Trophoblast cell (in vitro differentiated cells and primary cell): ENCODE results near the gene ABCB9. TPM values are rescaled to one million over a fixed set of nuclear protein-coding genes. Genes with fewer than 3 reads are reported as not detected.
"Not testable (repeated sequence)": the region's sequence is repeated elsewhere in the genome, so short reads cannot be mapped to it uniquely, and the experiment has no call there.

Experiments
- DNase-seq, 2 donors: peaks; one replicate each; pipeline ENCODE4 v3.0.0-alpha.2; 2016
- H2AFZ ChIP-seq: 2 replicates; pipeline ENCODE4 v1.6.1; 2013; ENCODE audit warnings: low read length, moderate library complexity, mild to moderate bottlenecking; ENCODE audit not compliant: insufficient read depth, poor library complexity
- H2AK5ac ChIP-seq: 2 replicates; pipeline ENCODE4 v1.6.1; 2013; ENCODE audit warnings: mild to moderate bottlenecking, low read length
- H2BK120ac ChIP-seq: 2 replicates; pipeline ENCODE4 v1.6.1; 2013; ENCODE audit warnings: low read length, mild to moderate bottlenecking, moderate library complexity; ENCODE audit not compliant: insufficient read depth, poor library complexity
- H2BK12ac ChIP-seq: 2 replicates; pipeline ENCODE4 v1.6.1; 2013; ENCODE audit warnings: mild to moderate bottlenecking, low read length, moderate library complexity
- H2BK5ac ChIP-seq: 2 replicates; pipeline ENCODE4 v1.6.1; 2013; ENCODE audit warnings: low read length, low read depth, moderate library complexity, mild to moderate bottlenecking; ENCODE audit not compliant: poor library complexity
- H3K14ac ChIP-seq: 2 replicates; pipeline ENCODE4 v1.6.1; 2013; ENCODE audit warnings: mild to moderate bottlenecking, low read length
- H3K18ac ChIP-seq: 2 replicates; pipeline ENCODE4 v1.6.1; 2013; ENCODE audit warnings: mild to moderate bottlenecking, low read length
- H3K23ac ChIP-seq: 2 replicates; pipeline ENCODE4 v1.6.1; 2013; ENCODE audit warnings: low read length
- H3K27ac ChIP-seq: 2 replicates; pipeline ENCODE4 v1.5.1; 2013; ENCODE audit warnings: low read depth, mild to moderate bottlenecking, inconsistent platforms, low read length, moderate library complexity
- H3K27me3 ChIP-seq: 2 replicates; pipeline ENCODE4 v1.6.1; 2013; ENCODE audit warnings: inconsistent platforms, mild to moderate bottlenecking, low read length, moderate library complexity; ENCODE audit not compliant: insufficient read depth
- H3K36me3 ChIP-seq, 2 experiments: 1 replicate in 1 of 2; 2 replicates in 1 of 2; pipeline ENCODE4 v1.6.1; 2013; ENCODE audit warnings: low read length in 2 of 2, mild to moderate bottlenecking in 2 of 2, moderate library complexity in 1 of 2; ENCODE audit not compliant: insufficient read depth in 2 of 2, control insufficient read depth in 1 of 2
- H3K4ac ChIP-seq: 2 replicates; pipeline ENCODE4 v1.6.1; 2013; ENCODE audit warnings: low read depth, mild to moderate bottlenecking, low read length, moderate library complexity
- H3K4me1 ChIP-seq, 2 experiments: 1 replicate in 1 of 2; 2 replicates in 1 of 2; pipeline ENCODE4 v1.6.1; 2013; ENCODE audit warnings: low read length in 2 of 2, mild to moderate bottlenecking in 2 of 2, moderate library complexity in 1 of 2; ENCODE audit not compliant: insufficient read depth in 2 of 2, control insufficient read depth in 1 of 2
- H3K4me2 ChIP-seq: 2 replicates; pipeline ENCODE4 v1.6.1; 2013; ENCODE audit warnings: inconsistent platforms, mild to moderate bottlenecking, low read length, moderate library complexity
- H3K4me3 ChIP-seq: 2 replicates; pipeline ENCODE4 v1.5.1; 2013; ENCODE audit warnings: mild to moderate bottlenecking, low read depth, low read length, inconsistent platforms
- H3K79me1 ChIP-seq: one replicate; pipeline ENCODE4 v1.6.1; 2013; ENCODE audit warnings: low read length
- H3K79me2 ChIP-seq: 2 replicates; pipeline ENCODE4 v1.6.1; 2013; ENCODE audit warnings: low read length, mild to moderate bottlenecking; ENCODE audit not compliant: control insufficient read depth, insufficient read depth, poor library complexity
- H3K9ac ChIP-seq: 2 replicates; pipeline ENCODE4 v1.6.1; 2013; ENCODE audit warnings: mild to moderate bottlenecking, low read length
- H3K9me3 ChIP-seq: 2 replicates; pipeline ENCODE4 v1.6.1; 2013; ENCODE audit warnings: low read depth, mild to moderate bottlenecking, control low read depth, inconsistent platforms, low read length; ENCODE audit not compliant: insufficient read depth
- H4K12ac ChIP-seq: 2 replicates; pipeline ENCODE4 v1.6.1; 2013; ENCODE audit warnings: low read depth, mild to moderate bottlenecking, low read length, moderate library complexity
- H4K8ac ChIP-seq: 2 replicates; pipeline ENCODE4 v1.6.1; 2013; ENCODE audit warnings: low read depth, mild to moderate bottlenecking, low read length, moderate library complexity
- H4K91ac ChIP-seq: one replicate; pipeline ENCODE4 v1.6.1; 2013; ENCODE audit warnings: low read depth, mild to moderate bottlenecking, low read length, moderate library complexity
- WGBS: extraction: QIAGEN DNeasy Blood & Tissue Kit; methylation state at CpG from one replicate; pipeline ENCODE4 v1.1.7; 2013; ENCODE audit warnings: missing lambda C conversion rate; ENCODE audit not compliant: insufficient read length, insufficient coverage; ENCODE audit errors: extremely low coverage; 5-methylcytosine and 5-hydroxymethylcytosine counted together
- polyA plus RNA-seq: library from polyadenylated mRNA; stranded (reverse); fragments of 200-250 nt; gene quantifications from 2 replicates; pipeline ENCODE4 v1.2.3, GENCODE V29; 2013

ABCB9 gene
- polyA plus RNA-seq: 2.4 TPM in 2 replicates

GRCh38 chr12:122965851-122966742 lies at the start of gene ABCB9:
ABCB9 (minus strand) TSS chr12:122966463; CDS start chr12:122960235, 6,228 bp downstream.
- Histone ChIP-seq H3K4ac (no peak within 1 kb of the TSS), H3K79me2 (no peaks in the 10 kb centered on the region), H2AFZ (peak within 1 kb of the TSS; percentile 77), H3K23ac (no peak within 1 kb of the TSS), H3K9ac (peak within 1 kb of the TSS; percentile 2), H3K4me2 (peak within 1 kb of the TSS; percentile 76), H3K27ac (no peak within 1 kb of the TSS), H3K36me3 (no peaks in the 10 kb centered on the region), H4K91ac (no peak within 1 kb of the TSS), H3K9me3 (no peaks in the 10 kb centered on the region), H2BK120ac (no peak within 1 kb of the TSS), H4K12ac (no peak within 1 kb of the TSS), H3K4me1 (peaks cover 3 to 8% of the 10 kb centered on the region in 2 experiments), H4K8ac (peak within 1 kb of the TSS; percentile 75), H2BK5ac (no peak within 1 kb of the TSS), H3K79me1 (peaks cover 5% of the 10 kb centered on the region), H3K18ac (peak within 1 kb of the TSS; percentile 25), H3K14ac (peak within 1 kb of the TSS; percentile 45), H3K27me3 (no peaks in the 10 kb centered on the region), H2BK12ac (no peak within 1 kb of the TSS), H2AK5ac (peak within 1 kb of the TSS; percentile 65), H3K4me3 (peak within 1 kb of the TSS; percentile 64)
- peak; percentile 89 to 93 for DNase-seq
- no CpG with 5 or more reads among the region's 55 CpGs for WGBS

DNA sequence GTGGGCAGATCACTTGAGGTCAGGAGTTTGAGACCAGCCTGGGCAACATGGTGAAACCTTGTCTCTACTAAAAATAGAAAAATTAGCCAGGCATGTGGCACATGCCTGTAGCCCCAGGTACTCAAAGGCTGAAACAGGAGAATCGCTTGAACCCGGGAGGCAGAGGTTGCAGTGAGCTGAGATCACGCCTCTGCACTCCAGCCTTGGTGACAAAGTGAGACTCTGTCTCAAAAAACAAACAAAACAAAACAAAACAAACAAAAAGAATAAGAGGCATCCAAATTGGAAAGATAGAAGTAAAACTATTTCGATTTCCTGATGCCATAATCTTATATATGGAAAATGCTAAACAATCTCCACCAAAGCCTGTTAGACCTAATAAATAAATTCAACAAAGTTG lies 48.2 kb upstream of the ABCB9 start:
- peaks cover 10 to 11% of the 10 kb centered on the region in 2 experiments for H3K4me1 ChIP-seq
- not testable (repeated sequence) for H3K27ac ChIP-seq, H3K4ac ChIP-seq, H4K91ac ChIP-seq, H2BK120ac ChIP-seq, H3K4me2 ChIP-seq, H3K27me3 ChIP-seq, DNase-seq, H2AK5ac ChIP-seq, H4K8ac ChIP-seq, H4K12ac ChIP-seq, H3K14ac ChIP-seq, H3K18ac ChIP-seq, H2BK12ac ChIP-seq, H3K79me1 ChIP-seq, H3K9me3 ChIP-seq, H3K4me3 ChIP-seq, H2AFZ ChIP-seq, H3K9ac ChIP-seq, H3K79me2 ChIP-seq, H3K23ac ChIP-seq, H3K36me3 ChIP-seq, H2BK5ac ChIP-seq
- WGBS: no CpG with 5 or more reads among the region's 4 CpGs

- no peak overlapping the region for H2AK5ac ChIP-seq
- H2BK5ac ChIP-seq: no peak overlapping the region
- H3K18ac ChIP-seq: no peak overlapping the region
- no peaks in the 10 kb centered on the region for H3K27me3 ChIP-seq
- no peak overlapping the region for H4K8ac ChIP-seq
- no peaks in the 10 kb centered on the region for H3K9me3 ChIP-seq
- H2BK12ac ChIP-seq: no peak overlapping the region
- H4K91ac ChIP-seq: no peak overlapping the region
- no peaks in the 10 kb centered on the region for H3K36me3 ChIP-seq
- WGBS: no CpG with 5 or more reads among the region's 19 CpGs
- H3K4me3 ChIP-seq: no peak overlapping the region
- H3K4ac ChIP-seq: no peak overlapping the region
- H3K79me2 ChIP-seq: no peaks in the 10 kb centered on the region
- H2AFZ ChIP-seq: no peak overlapping the region
- H3K9ac ChIP-seq: no peak overlapping the region
- peak; percentile 43 to 74 for DNase-seq
- no peak overlapping the region for H4K12ac ChIP-seq
- no peak overlapping the region for H2BK120ac ChIP-seq
- no peak overlapping the region for H3K14ac ChIP-seq
- H3K27ac ChIP-seq: no peak overlapping the region
- peaks cover 10 to 11% of the 10 kb centered on the region in 2 experiments for H3K4me1 ChIP-seq
- H3K4me2 ChIP-seq: no peak overlapping the region
- H3K23ac ChIP-seq: no peak overlapping the region
- H3K79me1 ChIP-seq: no peaks in the 10 kb centered on the region
Observed at GRCh38 chr12:123013185-123014095, 47.2 kb upstream of the ABCB9 start.

GRCh38 chr12:123011701-123012100 lies 45.4 kb upstream of the ABCB9 start:
- Histone ChIP-seq H2AK5ac (no peak overlapping the region), H3K79me2 (no peaks in the 10 kb centered on the region), H3K4me3 (no peak overlapping the region), H4K91ac (no peak overlapping the region), H3K14ac (no peak overlapping the region), H3K36me3 (no peaks in the 10 kb centered on the region), H3K9ac (no peak overlapping the region), H3K4me1 (peaks cover 10 to 11% of the 10 kb centered on the region in 2 experiments), H3K9me3 (no peaks in the 10 kb centered on the region), H2BK5ac (no peak overlapping the region), H3K27ac (no peak overlapping the region), H3K4me2 (no peak overlapping the region), H2BK120ac (no peak overlapping the region), H3K18ac (no peak overlapping the region), H2BK12ac (no peak overlapping the region), H3K4ac (no peak overlapping the region), H3K23ac (no peak overlapping the region), H2AFZ (no peak overlapping the region), H3K79me1 (no peaks in the 10 kb centered on the region), H4K12ac (no peak overlapping the region), H3K27me3 (no peaks in the 10 kb centered on the region), H4K8ac (no peak overlapping the region)
- peak; percentile 35 to 54 for DNase-seq
- WGBS: no CpG with 5 or more reads among the region's 6 CpGs
